ENCODE results near the gene GPHN. TPM values are rescaled to one million over a fixed set of nuclear protein-coding genes. Genes with fewer than 3 reads are reported as not detected.

GPHN gene
- total and polyA plus RNA-seq, 2 donors (not counting 3 experiments of a cell fraction or from before 2014, with no cell fraction given), result 5.1 to 23.2 TPM

DNA sequence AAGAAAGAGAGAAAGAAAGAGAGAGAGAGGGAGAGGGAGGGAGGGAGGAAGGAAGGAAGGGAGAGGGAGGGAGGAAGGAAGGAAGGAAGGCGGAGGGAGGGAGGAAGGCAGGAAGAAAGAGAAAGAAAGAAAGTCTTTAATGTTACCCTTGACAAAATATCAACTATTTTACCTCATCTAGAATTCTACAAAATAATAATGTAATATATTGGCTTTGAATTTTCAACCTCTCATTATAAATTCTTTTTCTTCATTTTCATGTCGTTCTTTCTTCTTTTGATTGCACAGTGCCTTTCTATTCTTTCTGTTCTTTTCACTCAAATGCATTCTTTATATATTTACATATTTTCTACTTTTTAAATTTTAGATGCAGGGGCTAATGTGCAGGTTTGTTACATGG lies 621.8 kb downstream of the GPHN start:
- BruUV-seq (replicated peaks), result no TSS peak

More for the DNA sequence above, 621.8 kb downstream of the GPHN start:
- Histone ChIP-seq H3K27ac (ENCODE audit: insufficient read depth, low read depth, low read length) (no peak overlapping the region), H3K4me2 (ENCODE audit: insufficient read depth, low read length) (no peak overlapping the region), H3K9ac (replicated peaks; ENCODE audit: extremely low read depth, insufficient read depth, low read length) (no peak overlapping the region), H3K9me1 (replicated peaks; ENCODE audit: control insufficient read depth, extremely low read depth, insufficient read depth, low read length) (no peaks in the 10 kb centered on the region), H3K27me3 (ENCODE audit: control insufficient read depth in 2 of 2, insufficient read depth in 2 of 2, low read length in 2 of 2) (no peaks in the 10 kb centered on the region), H3K79me2 (ENCODE audit: control insufficient read depth, insufficient read depth, low read length) (no peaks in the 10 kb centered on the region), H3K9me3 (replicated peaks; ENCODE audit: control insufficient read depth, insufficient read depth, low read length) (no peaks in the 10 kb centered on the region), H4K20me1 (replicated peaks; ENCODE audit: control insufficient read depth, extremely low read depth, insufficient read depth, low read length) (no peaks in the 10 kb centered on the region), H3K36me3 (ENCODE audit: control insufficient read depth in 2 of 2, extremely low read depth in 1 of 2, insufficient read depth in 2 of 2, low read length in 2 of 2) (no peaks in the 10 kb centered on the region), H3K4me1 (ENCODE audit: control insufficient read depth, extremely low read depth, insufficient read depth, low read length) (no peaks in the 10 kb centered on the region), H3K4me3 (replicated peaks in 1 of 3; ENCODE audit: insufficient read depth in 1 of 3, low read depth in 1 of 3, low read length in 3 of 3) (no peak overlapping the region), H2AFZ (ENCODE audit: low read depth, low read length) (no peak overlapping the region)
- no peak for FAIRE-seq
- dilution Hi-C loops (cut with MboI; ENCODE audit: extremely low pct_ligation_motif_present, low sequenced_read_pairs) (no loop called here), intact Hi-C loops (cut with micrococcal nuclease) (no loop called here)
- DNase-seq (ENCODE audit: low read depth, low spot score), result no peak
- TF ChIP-seq JUN (IDR thresholded peaks at IDR 0.05; ENCODE audit: borderline replicate concordance, insufficient read depth, insufficient read length, low read depth) (no peak), EZH2 (IDR thresholded peaks at IDR 0.05; ENCODE audit: borderline replicate concordance, low read depth, low read length, severe bottlenecking) (no peak), MYC (IDR thresholded peaks at IDR 0.05; ENCODE audit: low read depth, low read length) (no peak), FOS (IDR thresholded peaks at IDR 0.05; ENCODE audit: borderline replicate concordance, insufficient read depth, low read length) (no peak), GATA2 (IDR thresholded peaks at IDR 0.05; ENCODE audit: insufficient read depth, insufficient read length, low read depth, low read length) (no peak), CTCF (IDR thresholded peaks at IDR 0.05; ENCODE audit: extremely low read depth in 1 of 2, insufficient read depth in 1 of 2, low read depth in 1 of 2, low read length in 2 of 2) (no peak), POLR2A (IDR thresholded peaks at IDR 0.05; ENCODE audit: low read depth, low read length) (no peak), POLR2AphosphoS5 (IDR thresholded peaks at IDR 0.05; ENCODE audit: insufficient read depth, low read depth, low read length) (no peak)
- TF ChIP-seq, protein P1, sequence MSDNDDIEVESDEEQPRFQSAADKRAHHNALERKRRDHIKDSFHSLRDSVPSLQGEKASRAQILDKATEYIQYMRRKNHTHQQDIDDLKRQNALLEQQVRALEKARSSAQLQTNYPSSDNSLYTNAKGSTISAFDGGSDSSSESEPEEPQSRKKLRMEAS (IDR thresholded peaks at IDR 0.05; ENCODE audit: insufficient read depth, insufficient read length), result no peak
- POLR2A ChIA-PET, result no interaction called here
- CTCF ChIA-PET, result interaction anchor here (0.7 to 1.3 kb wide), 2 partner anchors 9 to 72 kb away, joined by 4 to 7 read pairs; no protein-coding TSS in a partner anchor
